Measurements from ENCODE around the gene JPH4. TPM values are rescaled to one million over a fixed set of nuclear protein-coding genes. Genes with fewer than 3 reads are reported as not detected.

JPH4 gene
- total and polyA plus RNA-seq, 2 donors (not counting 3 experiments of a cell fraction or from before 2014, with no cell fraction given) = 0.06 TPM; not detected in 1

- H3K4me3 ChIP-seq (replicated peaks in 1 of 3; ENCODE audit: insufficient read depth in 1 of 3, low read depth in 1 of 3, low read length in 3 of 3) = no peak overlapping the region
- no TSS peak for BruUV-seq (replicated peaks)
- dilution Hi-C loops (cut with MboI; ENCODE audit: extremely low pct_ligation_motif_present, low sequenced_read_pairs) = no loop called here
- TF ChIP-seq POLR2AphosphoS5 (IDR thresholded peaks at IDR 0.05; ENCODE audit: insufficient read depth, low read depth, low read length) (no peak), GATA2 (IDR thresholded peaks at IDR 0.05; ENCODE audit: insufficient read depth, insufficient read length, low read depth, low read length) (no peak), MAX (IDR thresholded peaks at IDR 0.05; ENCODE audit: insufficient read depth, insufficient read length) (no peak), POLR2A (IDR thresholded peaks at IDR 0.05; ENCODE audit: low read depth, low read length) (no peak), MYC (IDR thresholded peaks at IDR 0.05; ENCODE audit: low read depth, low read length) (no peak), FOS (IDR thresholded peaks at IDR 0.05; ENCODE audit: borderline replicate concordance, insufficient read depth, low read length) (no peak), JUN (IDR thresholded peaks at IDR 0.05; ENCODE audit: borderline replicate concordance, insufficient read depth, insufficient read length, low read depth) (no peak), CTCF (IDR thresholded peaks at IDR 0.05; ENCODE audit: extremely low read depth in 1 of 2, insufficient read depth in 1 of 2, low read depth in 1 of 2, low read length in 2 of 2) (no peak)
- ChIA-PET CTCF (interaction anchor here (0.9 to 1.6 kb wide), 2 partner anchors 49 to 83 kb away, joined by 3 read pairs; no protein-coding TSS in a partner anchor), POLR2A (no interaction called here)
- H3K36me3 ChIP-seq (ENCODE audit: control insufficient read depth in 2 of 2, extremely low read depth in 1 of 2, insufficient read depth in 2 of 2, low read length in 2 of 2) = no peaks in the 10 kb centered on the region
- H3K4me1 ChIP-seq (ENCODE audit: control insufficient read depth, extremely low read depth, insufficient read depth, low read length) = no peaks in the 10 kb centered on the region
- H3K9ac ChIP-seq (replicated peaks; ENCODE audit: extremely low read depth, insufficient read depth, low read length) = no peak overlapping the region
- no peak for FAIRE-seq
- H3K9me3 ChIP-seq (replicated peaks; ENCODE audit: control insufficient read depth, insufficient read depth, low read length) = no peaks in the 10 kb centered on the region
- no peak overlapping the region for H2AFZ ChIP-seq (ENCODE audit: low read depth, low read length)
- H3K9me1 ChIP-seq (replicated peaks; ENCODE audit: control insufficient read depth, extremely low read depth, insufficient read depth, low read length) = no peaks in the 10 kb centered on the region
- H3K4me2 ChIP-seq (ENCODE audit: insufficient read depth, low read length) = no peak overlapping the region
- no peaks in the 10 kb centered on the region for H4K20me1 ChIP-seq (replicated peaks; ENCODE audit: control insufficient read depth, extremely low read depth, insufficient read depth, low read length)
- no peaks in the 10 kb centered on the region for H3K79me2 ChIP-seq (ENCODE audit: control insufficient read depth, insufficient read depth, low read length)
- H3K27me3 ChIP-seq (ENCODE audit: control insufficient read depth in 2 of 2, insufficient read depth in 2 of 2, low read length in 2 of 2) = peaks cover 16 to 17% of the 10 kb centered on the region in 2 experiments
- no peak overlapping the region for H3K27ac ChIP-seq (ENCODE audit: insufficient read depth, low read depth, low read length)
- intact Hi-C loops (cut with micrococcal nuclease) = no loop called here
- no peak for DNase-seq (ENCODE audit: low read depth, low spot score)
These were observed 4.5 kb upstream of the JPH4 start for GRCh38 chr14:23582906-23583760.
